Skeletal muscle tissue (tissue), 4 donors: Measurements from ENCODE around the gene TCF25. TPM values are rescaled to one million over a fixed set of nuclear protein-coding genes. Genes with fewer than 3 reads are reported as not detected.

Experiments used
- H3K27ac ChIP-seq: one replicate; pipeline ENCODE4 v1.7.0; 2013; ENCODE audit warnings: mild to moderate bottlenecking, low read depth, low read length, inconsistent platforms
- H3K27me3 ChIP-seq, 3 donors: one replicate each; pipeline ENCODE4 v1.7.0; 2013; ENCODE audit warnings: low read length in 3 of 3; ENCODE audit not compliant: control insufficient read depth in 3 of 3, insufficient read depth in 3 of 3
- H3K36me3 ChIP-seq, 3 donors: one replicate each; pipeline ENCODE4 v1.7.0; 2013; ENCODE audit warnings: low read length in 3 of 3; ENCODE audit not compliant: control insufficient read depth in 3 of 3, insufficient read depth in 3 of 3
- H3K4me1 ChIP-seq, 3 donors: one replicate each; pipeline ENCODE4 v1.7.0; 2013; ENCODE audit warnings: low read length in 3 of 3, mild to moderate bottlenecking in 3 of 3; ENCODE audit not compliant: control insufficient read depth in 3 of 3, insufficient read depth in 3 of 3
- H3K4me3 ChIP-seq, 3 donors: one replicate each; pipeline ENCODE4 v1.7.0; 2013; ENCODE audit warnings: low read length in 3 of 3
- H3K9ac ChIP-seq, 3 donors: one replicate each; pipeline ENCODE4 v1.7.0; 2013; ENCODE audit warnings: low read length in 3 of 3, mild to moderate bottlenecking in 3 of 3, moderate library complexity in 2 of 3, low read depth in 1 of 3
- H3K9me3 ChIP-seq, 3 donors: one replicate each; pipeline ENCODE4 v1.7.0; 2013; ENCODE audit warnings: low read length in 3 of 3; ENCODE audit not compliant: control insufficient read depth in 3 of 3
- total RNA-seq: library from RNA; depleted of rRNA; stranded (reverse); fragments of >200 nt; gene quantifications from one replicate; pipeline ENCODE4 v1.2.3, GENCODE V29; 2014
- donor health status: Osteomylitis.

The TCF25 gene
- total RNA-seq, 1 donor from 2014 or later, result 121 TPM

DNA sequence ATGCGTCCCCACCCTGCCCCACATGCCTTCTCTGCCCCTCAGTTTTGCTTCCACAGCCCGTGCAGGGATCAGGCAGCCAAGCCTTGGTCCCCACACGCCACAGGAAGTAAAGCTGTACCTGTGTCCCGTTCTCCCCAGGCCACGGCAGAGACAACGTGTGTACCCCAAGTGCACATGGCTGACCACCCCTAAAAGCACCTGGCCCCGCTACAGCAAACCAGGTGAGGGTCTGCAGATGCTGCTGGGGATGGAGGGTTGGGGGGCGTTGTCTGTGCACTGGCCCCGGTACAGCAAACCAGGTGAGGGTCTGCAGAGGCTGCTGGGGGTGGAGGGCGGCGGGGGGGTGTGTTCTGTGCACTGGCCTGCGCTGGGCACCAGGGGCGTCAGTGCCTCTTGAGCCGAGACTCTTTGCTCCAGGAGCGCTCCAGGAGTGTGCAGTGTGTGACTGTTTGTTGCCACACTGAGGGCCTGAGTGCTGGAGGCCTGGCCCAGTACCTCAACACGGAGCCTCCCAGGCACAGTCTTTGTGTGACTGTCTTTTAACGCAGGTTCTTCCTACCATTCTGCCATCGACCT is 18.8 kb downstream of the TCF25 start:
- Histone ChIP-seq H3K4me1 (no peaks in the 10 kb centered on the region), H3K9me3 (no peaks in the 10 kb centered on the region), H3K36me3 (peaks cover 56 to 67% (median 61%) of the 10 kb centered on the region in 3 donors), H3K4me3 (no peak overlapping the region), H3K27me3 (no peaks in the 10 kb centered on the region), H3K27ac (no peak overlapping the region), H3K9ac (no peak overlapping the region)

DNA sequence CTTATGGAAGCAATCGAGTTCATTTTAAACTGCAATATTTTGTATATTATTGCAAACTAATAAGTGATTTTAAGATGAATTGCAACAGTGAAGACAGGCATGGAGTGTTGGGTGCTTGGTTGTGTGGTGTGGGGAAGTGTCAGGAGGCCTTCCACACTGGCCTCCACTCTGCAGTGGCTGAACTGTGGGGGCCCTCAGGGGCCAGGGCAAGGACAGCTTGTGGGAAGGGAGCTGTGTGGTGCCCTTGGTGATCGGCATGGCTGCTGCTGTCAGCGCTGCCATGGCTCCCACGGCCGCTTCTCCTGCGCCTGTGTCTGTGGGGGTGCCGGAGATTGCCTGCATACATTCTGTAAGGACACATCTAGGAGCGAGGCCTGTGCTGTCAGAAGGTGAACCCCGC is 19.2 kb downstream of the TCF25 start:
- Histone ChIP-seq H3K9me3 (no peaks in the 10 kb centered on the region), H3K27ac (no peak overlapping the region), H3K36me3 (peaks cover 53 to 66% (median 58%) of the 10 kb centered on the region in 3 donors), H3K4me3 (no peak overlapping the region), H3K4me1 (no peaks in the 10 kb centered on the region), H3K27me3 (no peaks in the 10 kb centered on the region), H3K9ac (no peak overlapping the region)

- no peaks in the 10 kb centered on the region for H3K4me1 ChIP-seq
- no peaks in the 10 kb centered on the region for H3K27me3 ChIP-seq
- H3K4me3 ChIP-seq, result no peak overlapping the region
- H3K9ac ChIP-seq, result no peak overlapping the region
- peaks cover 54 to 67% (median 61%) of the 10 kb centered on the region in 3 donors for H3K36me3 ChIP-seq
- no peaks in the 10 kb centered on the region for H3K9me3 ChIP-seq
- H3K27ac ChIP-seq, result no peak overlapping the region
Measured at GRCh38 chr16:89893642-89894548, 20.5 kb downstream of the TCF25 start.

DNA sequence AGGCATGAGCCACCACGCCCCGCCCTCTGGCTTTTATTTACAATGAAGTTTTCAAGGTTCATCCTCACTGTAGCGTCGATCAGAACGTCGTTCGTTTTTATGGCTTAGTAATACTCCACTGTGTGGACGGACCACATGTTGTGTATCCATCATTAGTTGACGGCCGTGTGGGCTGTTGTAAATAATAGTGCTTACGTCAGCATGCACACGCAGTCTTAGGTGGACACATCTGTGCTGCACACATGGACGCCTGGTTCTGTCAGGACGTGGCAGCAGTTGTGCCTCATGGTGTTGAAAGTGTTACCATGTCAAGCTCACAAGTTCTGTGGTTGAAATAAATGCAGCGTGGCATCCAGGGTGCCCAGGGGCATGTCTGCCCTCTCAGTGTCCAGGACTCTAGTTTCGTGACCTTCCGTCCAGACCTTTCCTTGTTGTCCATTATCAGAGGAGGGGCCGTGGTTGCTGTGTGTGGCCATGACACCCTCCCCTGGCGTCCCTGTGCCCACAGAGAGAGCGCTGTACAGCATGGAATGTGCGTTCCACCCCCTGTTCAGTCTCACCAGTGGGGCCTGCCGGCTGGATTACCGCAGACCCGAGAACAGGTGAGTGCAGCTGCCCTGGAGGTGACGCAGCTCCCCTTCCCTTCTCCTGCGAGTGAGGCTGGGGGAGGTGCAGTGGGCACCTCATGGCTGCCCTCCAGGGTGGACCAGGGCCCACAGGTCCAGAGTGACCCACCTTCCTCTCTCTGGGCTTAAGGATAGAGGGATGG is 22.3 kb downstream of the TCF25 start:
- no peaks in the 10 kb centered on the region for H3K4me1 ChIP-seq
- no peaks in the 10 kb centered on the region for H3K27me3 ChIP-seq
- H3K4me3 ChIP-seq, result no peak overlapping the region
- no peak overlapping the region for H3K27ac ChIP-seq
- peaks cover 60 to 78% (median 70%) of the 10 kb centered on the region in 3 donors for H3K36me3 ChIP-seq
- no peak overlapping the region for H3K9ac ChIP-seq
- H3K9me3 ChIP-seq, result no peaks in the 10 kb centered on the region

- H3K27me3 ChIP-seq, result no peaks in the 10 kb centered on the region
- H3K9me3 ChIP-seq, result no peaks in the 10 kb centered on the region
- peaks cover 56 to 69% (median 65%) of the 10 kb centered on the region in 3 donors for H3K36me3 ChIP-seq
- H3K4me3 ChIP-seq, result no peak overlapping the region
- no peaks in the 10 kb centered on the region for H3K4me1 ChIP-seq
- no peak overlapping the region for H3K27ac ChIP-seq
- H3K9ac ChIP-seq, result no peak overlapping the region
Measured at GRCh38 chr16:89897204-89897603, 23.8 kb downstream of the TCF25 start.

- Histone ChIP-seq H3K9me3 (no peaks in the 10 kb centered on the region), H3K27ac (no peak overlapping the region), H3K27me3 (no peaks in the 10 kb centered on the region), H3K9ac (no peak overlapping the region), H3K4me3 (no peak overlapping the region), H3K4me1 (no peaks in the 10 kb centered on the region), H3K36me3 (peaks cover 51 to 63% (median 57%) of the 10 kb centered on the region in 3 donors)
Measured at GRCh38 chr16:89898201-89898967, 25.0 kb downstream of the TCF25 start.

DNA sequence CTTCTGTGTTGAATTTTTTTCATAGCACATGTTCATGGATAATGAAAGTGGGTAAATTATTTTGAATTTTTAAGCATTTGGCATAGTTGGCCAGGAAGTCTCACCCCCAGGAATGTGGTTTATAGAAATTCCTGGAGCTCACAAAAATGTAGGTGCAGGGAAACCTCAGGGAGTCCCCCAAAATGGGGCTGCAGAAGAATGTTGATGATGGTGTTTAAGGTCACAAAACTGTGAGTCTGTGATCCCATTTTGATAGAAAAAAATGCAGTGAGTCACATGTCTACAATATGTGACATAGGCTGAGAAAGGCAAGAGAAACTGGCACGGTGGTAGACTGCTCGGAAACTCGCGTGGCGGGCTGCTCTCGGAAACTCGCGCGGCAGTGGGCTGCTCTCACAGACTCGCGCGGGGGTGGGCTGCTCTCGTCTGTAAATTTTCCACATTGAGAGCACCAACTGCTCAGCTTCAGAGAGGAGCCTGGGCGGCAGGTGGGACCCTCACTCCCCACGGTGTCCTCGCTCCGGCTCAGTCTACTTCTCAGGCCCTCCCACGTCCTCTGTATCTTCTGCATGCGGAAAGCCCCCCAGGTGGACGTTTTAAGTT is 26.6 kb downstream of the TCF25 start:
- no peaks in the 10 kb centered on the region for H3K9me3 ChIP-seq
- no peaks in the 10 kb centered on the region for H3K27me3 ChIP-seq
- H3K4me3 ChIP-seq, result no peak overlapping the region
- H3K36me3 ChIP-seq, result peaks cover 49 to 56% (median 55%) of the 10 kb centered on the region in 3 donors
- no peaks in the 10 kb centered on the region for H3K4me1 ChIP-seq
- no peak overlapping the region for H3K27ac ChIP-seq
- H3K9ac ChIP-seq, result no peak overlapping the region

GRCh38 chr16:89900885-89901284 is 27.5 kb downstream of the TCF25 start:
- Histone ChIP-seq H3K9ac (no peak overlapping the region), H3K36me3 (peaks cover 50 to 56% (median 56%) of the 10 kb centered on the region in 3 donors), H3K27me3 (no peaks in the 10 kb centered on the region), H3K9me3 (no peaks in the 10 kb centered on the region), H3K27ac (no peak overlapping the region), H3K4me3 (no peak overlapping the region), H3K4me1 (no peaks in the 10 kb centered on the region)

DNA sequence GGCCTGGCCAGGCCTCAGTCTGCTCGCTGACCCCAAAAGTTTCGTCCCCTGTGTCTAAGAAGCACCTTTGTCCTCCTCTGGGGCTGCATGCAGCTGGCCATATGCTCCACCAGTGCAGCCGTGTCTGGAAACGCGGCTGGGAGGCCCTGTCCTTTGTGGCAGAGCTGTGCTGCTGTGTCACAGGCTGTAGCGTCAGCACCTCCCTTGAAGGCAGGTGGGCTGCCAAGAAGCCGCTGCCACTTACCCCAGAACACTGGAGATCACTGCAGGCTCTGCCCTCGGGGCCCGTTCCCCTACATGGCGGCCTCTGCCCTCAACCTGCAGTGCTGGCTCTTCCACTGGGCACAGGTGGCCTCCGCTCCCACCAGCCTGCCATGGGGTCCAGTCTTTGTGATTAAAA is 29.6 kb downstream of the TCF25 start:
- Histone ChIP-seq H3K9me3 (no peaks in the 10 kb centered on the region), H3K27me3 (no peaks in the 10 kb centered on the region), H3K4me1 (no peaks in the 10 kb centered on the region), H3K4me3 (no peak overlapping the region), H3K27ac (no peak overlapping the region), H3K9ac (no peak overlapping the region), H3K36me3 (peaks cover 54 to 57% (median 57%) of the 10 kb centered on the region in 3 donors)
